ENCODE measurements around the gene TMEM170A. TPM values are rescaled to one million over a fixed set of nuclear protein-coding genes. Genes with fewer than 3 reads are reported as not detected.
A peak's percentile ranks its signal among the peaks of the same experiment; 100 is the strongest.

The TMEM170A gene
- total RNA-seq, 1 donor from 2014 or later = 38.4 TPM

- Mint-ChIP-seq H3K36me3 (peaks cover 14% of the 10 kb centered on the region), H3K9me3 (no peaks in the 10 kb centered on the region), H3K27ac (no peak overlapping the region), H3K4me1 (peaks cover 10% of the 10 kb centered on the region), H3K27me3 (ENCODE audit: low read depth) (no peaks in the 10 kb centered on the region), H3K4me3 (no peak overlapping the region)
- peak; percentile 66 for TF ChIP-seq CTCF (IDR thresholded peaks at IDR 0.05; ENCODE audit: unreplicated experiment)
- no peak for DNase-seq (ENCODE audit: low spot score in 2 of 2, unreplicated experiment in 2 of 2)
These were observed 61.5 kb downstream of the TMEM170A start for GRCh38 chr16:75402821-75403475.

- Mint-ChIP-seq H3K27me3 (ENCODE audit: low read depth) (no peaks in the 10 kb centered on the region), H3K4me3 (no peak overlapping the region), H3K36me3 (peaks cover 13% of the 10 kb centered on the region), H3K9me3 (no peaks in the 10 kb centered on the region), H3K4me1 (peaks cover 10% of the 10 kb centered on the region), H3K27ac (peak overlapping the region; percentile 90)
- TF ChIP-seq CTCF (IDR thresholded peaks at IDR 0.05; ENCODE audit: unreplicated experiment) = no peak
- no peak for DNase-seq (ENCODE audit: low spot score in 2 of 2, unreplicated experiment in 2 of 2)
These were observed 62.2 kb downstream of the TMEM170A start for GRCh38 chr16:75402159-75402820.

GRCh38 chr16:75401691-75402090 is 62.8 kb downstream of the TMEM170A start:
- Mint-ChIP-seq H3K27ac (peak overlapping the region; percentile 90), H3K9me3 (no peaks in the 10 kb centered on the region), H3K36me3 (peaks cover 11% of the 10 kb centered on the region), H3K4me3 (no peak overlapping the region), H3K4me1 (peaks cover 10% of the 10 kb centered on the region), H3K27me3 (ENCODE audit: low read depth) (no peaks in the 10 kb centered on the region)
- no peak for DNase-seq (ENCODE audit: low spot score in 2 of 2, unreplicated experiment in 2 of 2)
- no peak for TF ChIP-seq CTCF (IDR thresholded peaks at IDR 0.05; ENCODE audit: unreplicated experiment)

- no peak for DNase-seq (ENCODE audit: low spot score in 2 of 2, unreplicated experiment in 2 of 2)
- Mint-ChIP-seq H3K9me3 (no peaks in the 10 kb centered on the region), H3K27ac (no peak overlapping the region), H3K27me3 (ENCODE audit: low read depth) (no peaks in the 10 kb centered on the region), H3K4me1 (peaks cover 10% of the 10 kb centered on the region), H3K4me3 (no peak overlapping the region), H3K36me3 (peaks cover 19% of the 10 kb centered on the region)
- TF ChIP-seq CTCF (IDR thresholded peaks at IDR 0.05; ENCODE audit: unreplicated experiment) = no peak
These were observed 66.2 kb downstream of the TMEM170A start for GRCh38 chr16:75398333-75398732.

GRCh38 chr16:75394941-75395340 is 69.5 kb downstream of the TMEM170A start:
- Mint-ChIP-seq H3K27ac (no peak overlapping the region), H3K36me3 (peaks cover 33% of the 10 kb centered on the region), H3K9me3 (no peaks in the 10 kb centered on the region), H3K4me1 (no peaks in the 10 kb centered on the region), H3K4me3 (no peak overlapping the region), H3K27me3 (ENCODE audit: low read depth) (no peaks in the 10 kb centered on the region)
- TF ChIP-seq CTCF (IDR thresholded peaks at IDR 0.05; ENCODE audit: unreplicated experiment) = no peak
- DNase-seq (ENCODE audit: low spot score in 2 of 2, unreplicated experiment in 2 of 2) = no peak

Other genes with a start within 250 kb of the TMEM170A start
- gene CTRB1, start 245.7 kb downstream of the TMEM170A start, total RNA-seq = not detected in 3 replicates
- 87.3 to 95.9 TPM (median 95.1 TPM) in 3 replicates for gene BCAR1, start 213.1 kb downstream of the TMEM170A start, total RNA-seq
- 86.7 to 89.1 TPM (median 87.0 TPM) in 3 replicates for gene CFDP1, start 31.2 kb downstream of the TMEM170A start, total RNA-seq
- 1.9 to 2.4 TPM (median 2.1 TPM) in 3 replicates for gene CHST6, start 30.8 kb upstream of the TMEM170A start, total RNA-seq
- gene CHST5, start 71.4 kb upstream of the TMEM170A start, total RNA-seq = 0.40 to 0.50 TPM (median 0.49 TPM) in 3 replicates
- gene TMEM231, start 91.6 kb upstream of the TMEM170A start, total RNA-seq = 9.2 to 13.0 TPM (median 10.8 TPM) in 3 replicates
- 71.9 to 75.6 TPM (median 74.9 TPM) in 3 replicates for gene GABARAPL2, start 101.7 kb upstream of the TMEM170A start, total RNA-seq
- 54.5 to 58.7 TPM (median 55.7 TPM) in 3 replicates for gene ADAT1, start 158.6 kb upstream of the TMEM170A start, total RNA-seq
- 110 to 117 TPM (median 114 TPM) in 3 replicates for gene KARS1, start 183.0 kb upstream of the TMEM170A start, total RNA-seq
- 47.3 to 51.0 TPM (median 49.1 TPM) in 3 replicates for gene TERF2IP, start 183.1 kb upstream of the TMEM170A start, total RNA-seq
- gene CPHXL2, start 212.3 kb upstream of the TMEM170A start, total RNA-seq = not detected in 3 replicates
- gene DUXB, start 236.8 kb upstream of the TMEM170A start, total RNA-seq = not detected in 3 replicates